PFSK-1 (cell line): ENCODE results near the gene ABT1.

Experiments
- FOXP2 ChIP-seq: optimal IDR thresholded peaks from 2 replicates; pipeline ENCODE3; 2011; ENCODE audit warnings: borderline replicate concordance, control low read depth, inconsistent platforms; ENCODE audit not compliant: insufficient read depth; ENCODE audit errors: extremely low read length, extremely low read depth
- POLR2AphosphoS5 ChIP-seq: IDR thresholded peaks from 2 replicates; pipeline ENCODE4 v1.6.1; 2012; ENCODE audit warnings: low read depth, mild to moderate bottlenecking, control low read depth, low read length, moderate library complexity
- REST ChIP-seq, 2 experiments: IDR thresholded peaks; 2 replicates each; pipeline versions ENCODE4 v1.6.1 to v1.8.0; 2011 to 2012; ENCODE audit warnings: low read depth in 2 of 2, low read length in 2 of 2, control low read depth in 1 of 2, inconsistent platforms in 1 of 2, mild to moderate bottlenecking in 1 of 2, moderate library complexity in 1 of 2; ENCODE audit not compliant: insufficient read depth in 1 of 2
- SIN3A ChIP-seq: IDR thresholded peaks from 2 replicates; pipeline ENCODE4 v1.6.1; 2012; ENCODE audit warnings: mild to moderate bottlenecking, low read length, moderate library complexity, borderline replicate concordance; ENCODE audit not compliant: insufficient read depth
- TAF1 ChIP-seq: IDR thresholded peaks from 2 replicates; pipeline ENCODE4 v1.6.1; 2012; ENCODE audit warnings: low read length, control low read depth, borderline replicate concordance; ENCODE audit not compliant: insufficient read depth

ABT1 gene

GRCh38 chr6:26597389-26597766 lies 625 bp downstream of the ABT1 start:
- no peak for TF ChIP-seq TAF1

GRCh38 chr6:26597821-26598220 lies 1.1 kb downstream of the ABT1 start:
- TF ChIP-seq REST (IDR thresholded peaks at IDR 0.05; ENCODE audit: insufficient read depth in 1 of 2, low read depth in 2 of 2, low read length in 2 of 2) (no peak), FOXP2 (no peak), SIN3A (no peak), POLR2AphosphoS5 (no peak), TAF1 (no peak)

- no peak for TF ChIP-seq POLR2AphosphoS5
- no peak for TF ChIP-seq TAF1
- TF ChIP-seq REST (IDR thresholded peaks at IDR 0.05; ENCODE audit: insufficient read depth in 1 of 2, low read depth in 2 of 2, low read length in 2 of 2): no peak
- no peak for TF ChIP-seq SIN3A
- no peak for TF ChIP-seq FOXP2
These were observed 1.5 kb downstream of the ABT1 start for GRCh38 chr6:26598267-26598666.

- TF ChIP-seq FOXP2: no peak
- TF ChIP-seq POLR2AphosphoS5: no peak
- no peak for TF ChIP-seq REST (IDR thresholded peaks at IDR 0.05; ENCODE audit: insufficient read depth in 1 of 2, low read depth in 2 of 2, low read length in 2 of 2)
- no peak for TF ChIP-seq SIN3A
- no peak for TF ChIP-seq TAF1
These were observed 2.4 kb downstream of the ABT1 start for GRCh38 chr6:26599134-26599533.

- TF ChIP-seq FOXP2: no peak
- TF ChIP-seq TAF1: no peak
- no peak for TF ChIP-seq POLR2AphosphoS5
- no peak for TF ChIP-seq SIN3A
- TF ChIP-seq REST (IDR thresholded peaks at IDR 0.05; ENCODE audit: insufficient read depth in 1 of 2, low read depth in 2 of 2, low read length in 2 of 2): no peak
These were observed 2.8 kb downstream of the ABT1 start for GRCh38 chr6:26599591-26599990.

GRCh38 chr6:26600759-26601158 lies 4.0 kb downstream of the ABT1 start:
- TF ChIP-seq SIN3A (no peak), POLR2AphosphoS5 (no peak), REST (IDR thresholded peaks at IDR 0.05; ENCODE audit: insufficient read depth in 1 of 2, low read depth in 2 of 2, low read length in 2 of 2) (no peak), TAF1 (no peak), FOXP2 (no peak)
